ENCODE results near the gene CCDC141. TPM values are rescaled to one million over a fixed set of nuclear protein-coding genes. Genes with fewer than 3 reads are reported as not detected.

The CCDC141 gene
- total RNA-seq, 1 donor from 2014 or later: 1.2 TPM

- Mint-ChIP-seq H3K4me3 (no peak overlapping the region), H3K27ac (no peak overlapping the region), H3K36me3 (no peaks in the 10 kb centered on the region), H3K9me3 (peaks cover 34% of the 10 kb centered on the region), H3K4me1 (no peaks in the 10 kb centered on the region), H3K27me3 (ENCODE audit: low read depth) (no peaks in the 10 kb centered on the region)
- no peak for TF ChIP-seq CTCF (IDR thresholded peaks at IDR 0.05; ENCODE audit: unreplicated experiment)
- no peak for DNase-seq (ENCODE audit: low spot score in 2 of 2, unreplicated experiment in 2 of 2)
Measured at GRCh38 chr2:179082697-179083096, 32.8 kb upstream of the CCDC141 start.

- H3K27me3 Mint-ChIP-seq (ENCODE audit: low read depth): no peaks in the 10 kb centered on the region
- H3K27ac Mint-ChIP-seq: no peak overlapping the region
- H3K36me3 Mint-ChIP-seq: no peaks in the 10 kb centered on the region
- no peak for DNase-seq (ENCODE audit: low spot score in 2 of 2, unreplicated experiment in 2 of 2)
- TF ChIP-seq CTCF (IDR thresholded peaks at IDR 0.05; ENCODE audit: unreplicated experiment): no peak
- H3K4me1 Mint-ChIP-seq: no peaks in the 10 kb centered on the region
- peaks cover 40% of the 10 kb centered on the region for H3K9me3 Mint-ChIP-seq
- H3K4me3 Mint-ChIP-seq: no peak overlapping the region
Measured at GRCh38 chr2:179081954-179082353, 32.0 kb upstream of the CCDC141 start.

- no peak for DNase-seq (ENCODE audit: low spot score in 2 of 2, unreplicated experiment in 2 of 2)
- H3K36me3 Mint-ChIP-seq: peaks cover under 1% of the 10 kb centered on the region
- H3K4me1 Mint-ChIP-seq: no peaks in the 10 kb centered on the region
- TF ChIP-seq CTCF (IDR thresholded peaks at IDR 0.05; ENCODE audit: unreplicated experiment): no peak
- H3K4me3 Mint-ChIP-seq: no peak overlapping the region
- H3K9me3 Mint-ChIP-seq: peaks cover 13% of the 10 kb centered on the region
- no peaks in the 10 kb centered on the region for H3K27me3 Mint-ChIP-seq (ENCODE audit: low read depth)
- no peak overlapping the region for H3K27ac Mint-ChIP-seq
Measured at GRCh38 chr2:179072527-179072926, 22.6 kb upstream of the CCDC141 start.

GRCh38 chr2:179071810-179072355, 21.9 kb upstream of the CCDC141 start:
- Mint-ChIP-seq H3K36me3 (peaks cover 2% of the 10 kb centered on the region), H3K9me3 (peaks cover 9% of the 10 kb centered on the region), H3K4me3 (no peak overlapping the region), H3K27ac (no peak overlapping the region), H3K4me1 (no peaks in the 10 kb centered on the region), H3K27me3 (ENCODE audit: low read depth) (no peaks in the 10 kb centered on the region)
- TF ChIP-seq CTCF (IDR thresholded peaks at IDR 0.05; ENCODE audit: unreplicated experiment): no peak
- no peak for DNase-seq (ENCODE audit: low spot score in 2 of 2, unreplicated experiment in 2 of 2)

- no peak overlapping the region for H3K4me3 Mint-ChIP-seq
- no peak overlapping the region for H3K27ac Mint-ChIP-seq
- peaks cover 2% of the 10 kb centered on the region for H3K36me3 Mint-ChIP-seq
- no peak for DNase-seq (ENCODE audit: low spot score in 2 of 2, unreplicated experiment in 2 of 2)
- TF ChIP-seq CTCF (IDR thresholded peaks at IDR 0.05; ENCODE audit: unreplicated experiment): no peak
- no peaks in the 10 kb centered on the region for H3K4me1 Mint-ChIP-seq
- peaks cover 11% of the 10 kb centered on the region for H3K9me3 Mint-ChIP-seq
- H3K27me3 Mint-ChIP-seq (ENCODE audit: low read depth): no peaks in the 10 kb centered on the region
Measured at GRCh38 chr2:179070895-179071294, 21.0 kb upstream of the CCDC141 start.

- no peak for DNase-seq (ENCODE audit: low spot score in 2 of 2, unreplicated experiment in 2 of 2)
- Mint-ChIP-seq H3K4me3 (no peak overlapping the region), H3K36me3 (peaks cover 2% of the 10 kb centered on the region), H3K27ac (no peak overlapping the region), H3K9me3 (peaks cover 18% of the 10 kb centered on the region), H3K27me3 (ENCODE audit: low read depth) (no peaks in the 10 kb centered on the region), H3K4me1 (no peaks in the 10 kb centered on the region)
- TF ChIP-seq CTCF (IDR thresholded peaks at IDR 0.05; ENCODE audit: unreplicated experiment): no peak
Measured at GRCh38 chr2:179069685-179070084, 19.7 kb upstream of the CCDC141 start.

Measured in mesothelial cell of epicardium (in vitro differentiated cells).